SIG-M5 treated with dmso at 0.1 percent for 504 hours (cell line): ENCODE measurements around the gene PAQR6.

Experiments
- DNase-seq: peaks from one replicate; lab custom pipeline; 2025; ENCODE audit not compliant: unreplicated experiment; lab: John Stamatoyannopoulos, UW

PAQR6 gene

DNA sequence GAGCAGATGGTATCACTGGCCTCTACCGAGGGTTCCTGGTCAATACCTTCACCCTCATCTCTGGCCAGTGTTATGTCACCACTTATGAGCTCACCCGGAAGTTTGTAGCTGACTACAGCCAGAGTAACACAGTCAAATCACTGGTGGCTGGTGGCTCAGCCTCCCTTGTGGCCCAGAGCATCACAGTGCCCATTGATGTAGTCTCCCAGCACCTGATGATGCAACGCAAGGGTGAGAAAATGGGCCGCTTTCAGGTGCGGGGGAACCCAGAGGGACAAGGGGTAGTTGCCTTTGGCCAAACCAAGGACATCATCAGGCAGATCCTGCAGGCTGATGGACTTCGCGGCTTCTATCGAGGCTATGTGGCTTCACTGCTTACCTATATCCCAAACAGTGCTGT, 47.8 kb downstream of the PAQR6 start:
- DNase-seq: no peak

DNA sequence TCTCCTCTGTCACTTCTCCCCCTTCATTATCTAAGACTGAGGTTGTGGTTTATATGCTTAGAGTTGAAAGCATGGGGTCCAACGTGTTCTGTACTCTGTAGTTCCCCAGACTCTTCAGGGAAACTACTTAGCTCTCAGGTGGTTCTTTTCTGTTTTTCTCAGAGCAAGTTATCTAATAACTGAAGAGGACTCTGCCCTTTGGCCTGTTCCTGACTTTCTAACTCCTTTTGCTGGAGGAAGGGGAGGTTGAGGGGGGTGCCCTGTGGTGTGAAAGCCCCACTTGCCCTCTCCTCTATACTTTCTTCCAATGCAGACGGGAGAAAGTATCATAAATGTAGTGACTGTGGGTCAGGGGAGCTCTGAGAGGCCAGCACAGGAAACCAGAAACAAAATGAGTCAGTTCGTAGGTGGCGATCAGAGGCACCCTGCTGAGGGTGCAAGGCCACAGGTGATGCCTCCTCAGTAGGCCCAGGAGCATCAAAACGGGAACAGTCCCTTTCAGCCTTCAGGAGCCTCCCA, 49.0 kb downstream of the PAQR6 start:
- no peak for DNase-seq

DNA sequence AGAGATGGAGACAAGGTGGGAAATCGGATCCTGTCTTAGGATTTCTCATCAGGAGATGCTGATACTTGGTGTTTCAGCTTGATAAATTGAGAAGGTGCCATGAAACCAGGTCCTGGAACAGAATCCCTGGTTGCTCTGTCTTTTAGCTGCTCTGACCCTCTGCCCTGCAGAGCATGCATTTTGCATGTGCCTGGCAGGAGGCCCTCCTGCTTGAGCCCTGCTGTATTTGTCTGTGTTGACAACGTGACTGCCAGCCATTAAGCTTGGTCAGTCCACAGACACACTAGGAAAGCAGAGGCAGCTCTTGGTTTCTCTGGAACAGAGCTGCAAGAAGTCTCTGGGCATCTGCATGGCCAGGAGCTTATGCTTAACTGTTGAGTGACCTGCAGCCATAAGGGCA, 51.4 kb downstream of the PAQR6 start:
- DNase-seq: no peak

DNA sequence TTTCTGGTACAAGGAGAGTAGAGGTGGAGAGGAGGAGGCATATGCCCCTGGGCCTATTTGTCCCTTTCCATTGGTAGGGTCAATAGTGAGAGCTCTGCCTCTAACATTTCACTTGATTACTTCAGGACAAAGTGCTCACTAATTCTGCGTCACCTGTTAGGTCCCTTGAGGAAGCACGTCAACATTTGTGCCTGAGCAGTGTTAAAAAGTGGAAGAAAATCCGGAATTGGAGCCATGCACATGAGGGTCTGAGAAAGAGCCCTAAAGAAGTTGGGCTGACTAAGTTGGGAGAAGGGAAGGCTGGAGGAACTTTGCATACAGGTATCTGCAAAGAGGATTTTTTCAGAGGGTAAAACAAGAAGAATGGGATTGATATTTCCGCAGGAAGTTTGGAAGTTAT, 52.0 kb downstream of the PAQR6 start:
- no peak for DNase-seq

DNA sequence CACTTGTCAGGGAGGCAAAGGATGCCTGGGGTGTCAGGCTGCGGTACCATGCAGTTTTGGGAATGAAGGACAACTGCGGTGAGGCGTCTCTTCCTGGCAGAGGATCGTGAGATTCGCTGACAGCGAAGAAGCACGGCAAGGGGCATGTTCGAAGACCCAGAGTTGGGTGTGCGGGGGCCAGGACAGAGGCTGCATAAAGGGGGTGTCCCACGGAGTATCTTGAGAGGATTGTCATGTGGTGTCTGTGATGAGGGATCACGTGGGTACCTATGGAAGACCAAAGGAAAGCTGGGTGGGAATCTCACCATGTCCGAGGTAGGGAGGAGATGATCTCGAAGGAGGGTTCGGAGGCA, 53.6 kb downstream of the PAQR6 start:
- DNase-seq: no peak

DNA sequence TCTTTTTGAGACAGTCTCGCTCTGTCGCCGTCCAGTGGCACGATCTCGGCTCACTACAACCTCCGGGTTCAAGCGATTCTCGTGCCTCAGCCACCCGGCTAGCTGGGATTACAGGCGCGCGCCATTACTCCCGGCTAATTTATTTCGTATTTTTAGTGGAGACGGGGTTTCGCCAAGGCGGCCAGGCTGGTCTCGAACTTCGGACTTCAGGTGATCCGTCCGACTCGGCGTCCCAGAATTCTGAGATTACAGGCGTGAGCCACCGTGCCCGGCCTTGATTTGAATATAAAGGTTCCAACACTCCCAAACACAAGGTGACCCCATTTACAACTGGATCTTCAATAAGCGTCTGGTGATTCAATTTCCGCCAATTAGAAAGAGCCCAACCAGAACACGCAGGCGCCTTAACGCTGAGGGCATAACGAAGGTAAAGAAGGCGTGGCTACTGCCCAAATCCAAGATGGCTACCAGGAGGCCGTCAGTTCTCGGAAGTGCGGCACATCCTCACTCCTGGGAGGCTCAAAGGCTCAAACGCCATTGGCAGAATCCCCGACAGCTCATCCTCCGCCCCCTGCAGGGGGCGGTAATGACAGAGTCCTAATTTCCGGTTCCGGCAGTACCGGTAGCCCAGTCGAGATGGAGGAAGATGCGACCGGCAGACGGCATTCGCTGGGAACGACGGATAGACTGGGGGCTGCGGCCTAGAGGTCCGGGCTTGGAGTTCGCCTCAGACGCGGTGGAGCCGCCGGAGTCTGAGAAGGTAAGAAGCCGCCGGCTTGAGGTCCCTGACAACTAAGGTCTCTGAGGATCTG, 54.2 kb downstream of the PAQR6 start, which contains the start of gene SLC25A44:
Gene SLC25A44 (plus strand): TSS at position 617 of the 812 bp plus-strand sequence. CDS start 5,744 bp downstream, outside the sequence.
- DNase-seq: peak; percentile 100
